HG03442 (cell line): ENCODE results near the gene KLF2.
"Not testable (repeated sequence)": the region's sequence is repeated elsewhere in the genome, so short reads cannot be mapped to it uniquely, and the experiment has no call there.

Experiments
- ATAC-seq: cut with Tn5 transposase; IDR thresholded peaks from one replicate; pipeline ENCODE4 v1.9.1; 2021; ENCODE audit warnings: mild to moderate bottlenecking, moderate library complexity; ENCODE audit not compliant: unreplicated experiment

The KLF2 gene

GRCh38 chr19:16336571-16336970 is 11.9 kb downstream of the KLF2 start:
- ATAC-seq, result no peak

GRCh38 chr19:16337809-16338469 is 13.3 kb downstream of the KLF2 start:
- ATAC-seq, result no peak

GRCh38 chr19:16338470-16339360 is 14.1 kb downstream of the KLF2 start:
- no peak for ATAC-seq

- no peak for ATAC-seq
Observed at GRCh38 chr19:16339361-16339725, 14.7 kb downstream of the KLF2 start.

- ATAC-seq, result no peak
Observed at GRCh38 chr19:16340092-16340491, 15.5 kb downstream of the KLF2 start.

- no peak for ATAC-seq
Observed at GRCh38 chr19:16340654-16341053, 16.0 kb downstream of the KLF2 start.

GRCh38 chr19:16342002-16342715 is 17.5 kb downstream of the KLF2 start:
- no peak for ATAC-seq

GRCh38 chr19:16343156-16343555 is 18.5 kb downstream of the KLF2 start:
- no peak for ATAC-seq

GRCh38 chr19:16345457-16345856 is 20.8 kb downstream of the KLF2 start:
- ATAC-seq, result no peak

- not testable (repeated sequence) for ATAC-seq
Observed at GRCh38 chr19:16347099-16347498, 22.5 kb downstream of the KLF2 start.

GRCh38 chr19:16347706-16348105 is 23.1 kb downstream of the KLF2 start:
- ATAC-seq, result no peak

GRCh38 chr19:16349551-16350152 is 25.0 kb downstream of the KLF2 start:
- no peak for ATAC-seq

GRCh38 chr19:16351133-16351809 is 26.6 kb downstream of the KLF2 start:
- no peak for ATAC-seq

- no peak for ATAC-seq
Observed at GRCh38 chr19:16355293-16356043, 30.8 kb downstream of the KLF2 start.

GRCh38 chr19:16358456-16358855 is 33.8 kb downstream of the KLF2 start:
- no peak for ATAC-seq

GRCh38 chr19:16359074-16359473 is 34.4 kb downstream of the KLF2 start:
- ATAC-seq, result no peak

GRCh38 chr19:16359964-16360363 is 35.3 kb downstream of the KLF2 start:
- no peak for ATAC-seq

GRCh38 chr19:16360738-16361137 is 36.1 kb downstream of the KLF2 start:
- no peak for ATAC-seq

- ATAC-seq, result no peak
Observed at GRCh38 chr19:16361254-16361653, 36.6 kb downstream of the KLF2 start.

GRCh38 chr19:16361926-16362325 is 37.3 kb downstream of the KLF2 start:
- no peak for ATAC-seq
